Fibroblast of pulmonary artery (primary cell): ENCODE data around the gene ALKBH1.
"Not testable (repeated sequence)": the region's sequence is repeated elsewhere in the genome, so short reads cannot be mapped to it uniquely, and the experiment has no call there.

Experiments used
- DNase-seq: peaks from one replicate; pipeline ENCODE4 v3.0.0-alpha.2; 2010; ENCODE audit warnings: low read depth
- H3K4me3 ChIP-seq: replicated peaks from 2 replicates; pipeline ENCODE4 v1.5.1; 2011; ENCODE audit warnings: low read depth, mild to moderate bottlenecking, control low read depth, low read length, moderate library complexity
- CTCF ChIP-seq: IDR thresholded peaks from 2 replicates; pipeline ENCODE4 v1.5.1; 2011; ENCODE audit warnings: mild to moderate bottlenecking, control low read depth, low read length, inconsistent platforms; ENCODE audit errors: missing control alignments

Gene ALKBH1

DNA sequence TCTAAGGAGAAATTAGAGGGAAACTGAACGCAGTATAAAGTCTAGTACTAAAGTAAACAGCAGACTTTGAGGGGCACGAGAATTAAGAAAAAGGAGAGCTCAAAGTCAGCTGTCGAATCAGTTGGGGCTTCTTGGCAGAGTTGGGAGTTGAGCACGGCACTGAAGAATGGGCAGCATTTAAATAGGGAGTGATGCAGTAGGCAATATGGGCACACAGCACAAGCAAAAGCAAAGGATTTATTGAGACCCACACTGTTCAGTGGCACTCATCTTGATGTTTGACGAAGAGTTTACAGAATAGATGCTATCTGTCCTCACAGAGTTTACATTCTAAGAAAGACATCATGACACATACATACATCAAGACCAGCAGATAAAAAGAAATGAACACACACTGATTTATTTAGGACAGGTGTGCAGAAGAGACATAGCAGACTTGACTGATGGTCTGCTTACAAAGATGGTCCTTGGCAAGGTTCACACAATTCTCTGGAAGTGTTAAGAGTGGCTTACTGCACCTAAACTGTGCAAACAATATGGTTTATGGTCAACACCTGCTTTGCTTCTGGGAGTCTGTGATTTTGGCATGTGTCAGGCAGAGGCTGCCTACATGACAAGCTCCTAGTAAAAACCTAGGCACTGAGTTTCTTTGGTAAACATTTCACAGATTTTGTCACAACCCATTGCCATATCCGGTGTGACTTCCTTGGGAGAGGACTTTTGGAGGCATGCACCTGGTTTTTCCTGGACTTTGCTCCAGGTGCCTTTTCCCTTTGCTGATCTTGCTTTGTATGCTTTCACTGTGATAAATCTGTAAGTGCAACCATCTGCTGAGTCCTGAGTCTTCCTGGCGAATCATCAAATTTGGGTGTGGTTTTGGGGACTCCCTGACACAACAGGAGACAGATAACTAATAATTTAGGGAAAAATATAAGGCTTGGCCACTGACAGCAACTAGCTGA, 26.3 kb downstream of the ALKBH1 start:
- H3K4me3 ChIP-seq: no peak overlapping the region
- peak; percentile 7 for DNase-seq
- no peak for TF ChIP-seq CTCF

DNA sequence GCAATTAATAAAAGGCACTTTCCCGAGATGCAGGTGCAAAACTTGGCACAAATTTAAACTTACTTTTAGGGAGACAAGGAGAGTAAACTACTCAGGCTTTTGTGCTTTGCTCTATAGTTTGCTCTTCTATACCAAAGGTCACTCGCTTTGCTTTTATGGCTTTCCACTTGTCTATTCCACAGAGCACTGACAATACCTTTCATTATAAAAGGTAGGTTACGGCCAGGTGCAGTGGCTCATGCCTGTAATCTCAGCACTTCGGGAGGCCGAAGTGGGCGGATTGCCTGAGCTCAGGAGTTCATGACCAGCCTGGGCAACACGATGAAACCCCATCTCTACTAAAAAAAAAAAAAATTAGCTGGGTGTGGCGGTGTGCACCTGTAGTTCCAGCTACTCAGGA, 32.9 kb downstream of the ALKBH1 start:
- no peak for DNase-seq
- TF ChIP-seq CTCF: no peak
- H3K4me3 ChIP-seq: no peak overlapping the region

- no peak for DNase-seq
- no peak for TF ChIP-seq CTCF
- H3K4me3 ChIP-seq: no peak overlapping the region
Measured at GRCh38 chr14:77673193-77673592, 34.6 kb downstream of the ALKBH1 start.

- TF ChIP-seq CTCF: no peak
- no peak overlapping the region for H3K4me3 ChIP-seq
- no peak for DNase-seq
Measured at GRCh38 chr14:77667331-77667730, 40.5 kb downstream of the ALKBH1 start.

GRCh38 chr14:77663293-77663692, 44.5 kb downstream of the ALKBH1 start:
- DNase-seq: peak; percentile 52

DNA sequence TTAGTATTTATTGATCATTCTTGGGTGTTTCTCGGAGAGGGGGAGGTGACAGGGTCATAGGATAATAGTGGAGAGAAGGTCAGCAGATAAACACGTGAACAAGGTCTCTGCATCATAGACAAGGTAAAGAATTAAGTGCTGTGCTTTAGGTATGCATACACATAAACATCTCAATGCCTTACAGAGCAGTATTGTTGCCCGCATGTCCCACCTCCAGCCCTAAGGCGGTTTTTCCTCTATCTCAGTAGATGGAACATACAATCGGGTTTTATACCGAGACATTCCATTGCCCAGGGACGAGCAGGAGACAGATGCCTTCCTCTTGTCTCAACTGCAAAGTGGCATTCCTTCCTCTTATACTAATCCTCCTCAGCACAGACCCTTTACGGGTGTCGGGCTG, 46.3 kb downstream of the ALKBH1 start:
- DNase-seq, H3K4me3 ChIP-seq: not testable (repeated sequence)

More at GRCh38 chr14:77663293-77663692, 44.5 kb downstream of the ALKBH1 start:
- TF ChIP-seq CTCF: no peak
- H3K4me3 ChIP-seq: no peak overlapping the region

GRCh38 chr14:77660754-77661153, 47.1 kb downstream of the ALKBH1 start:
- H3K4me3 ChIP-seq: no peak overlapping the region
- no peak for TF ChIP-seq CTCF

More at GRCh38 chr14:77660754-77661153, 47.1 kb downstream of the ALKBH1 start:
- DNase-seq: no peak
